Vagina (tissue), 2 donors: ENCODE results near the gene PELI2.

ENCODE experiments used
- CTCF ChIP-seq, 3 experiments: fragments of 450-650 bp in 2 of 3; fragments of 200-600 bp in 1 of 3; sonication (generic) in 1 of 3; IDR thresholded peaks; one replicate each; pipeline ENCODE4 v1.5.1; 2017 to 2019; ENCODE audit warnings: antibody characterized with exemption in 3 of 3, mild to moderate bottlenecking in 2 of 3, moderate library complexity in 2 of 3
- POLR2A ChIP-seq, 2 donors: fragments of 450-650 bp; IDR thresholded peaks; one replicate each; pipeline ENCODE4 v1.6.1; 2017; ENCODE audit warnings: antibody characterized with exemption in 2 of 2, mild to moderate bottlenecking in 2 of 2, moderate library complexity in 2 of 2

GRCh38 chr14:56175773-56176172, 57.6 kb downstream of the PELI2 start:
- TF ChIP-seq POLR2A (IDR thresholded peaks at IDR 0.05) (no peak), CTCF (IDR thresholded peaks at IDR 0.05) (no peak)
